Neural crest cell (in vitro differentiated cells): ENCODE results near the gene ASB3. TPM values are rescaled to one million over a fixed set of nuclear protein-coding genes. Genes with fewer than 3 reads are reported as not detected.
"Not testable (repeated sequence)": the region's sequence is repeated elsewhere in the genome, so short reads cannot be mapped to it uniquely, and the experiment has no call there.

Source experiments
- DNase-seq: peaks from one replicate; pipeline ENCODE4 v3.0.0; 2021; ENCODE audit warnings: low read depth, mixed read lengths, low spot score
- H3K27ac Mint-ChIP-seq: one replicate; pipeline ENCODE4 v1.8.0; 2021; ENCODE audit warnings: mild to moderate bottlenecking, mixed read lengths; ENCODE audit not compliant: unreplicated experiment
- H3K27me3 Mint-ChIP-seq: 2 replicates; pipeline ENCODE4 v1.8.0; 2021; ENCODE audit warnings: low read depth, mild to moderate bottlenecking, mixed read lengths
- H3K36me3 Mint-ChIP-seq: 2 replicates; pipeline ENCODE4 v1.8.0; 2021; ENCODE audit warnings: low read depth, mild to moderate bottlenecking, mixed read lengths
- H3K4me1 Mint-ChIP-seq: 2 replicates; pipeline ENCODE4 v1.8.0; 2021; ENCODE audit warnings: mixed read lengths
- H3K4me3 Mint-ChIP-seq: one replicate; pipeline ENCODE4 v1.8.0; 2021; ENCODE audit warnings: mild to moderate bottlenecking, mixed read lengths
- H3K9me3 Mint-ChIP-seq: 2 replicates; pipeline ENCODE4 v1.8.0; 2021; ENCODE audit warnings: mixed read lengths
- CTCF ChIP-seq: fragments of 200-600 bp; sonication (generic); conservative IDR thresholded peaks from 2 replicates; pipeline ENCODE4 v1.5.0; 2021; ENCODE audit warnings: antibody characterized with exemption, mild to moderate bottlenecking
- total RNA-seq: library from RNA; stranded (reverse); gene quantifications from 2 replicates; pipeline ENCODE4 v1.2.1, GENCODE V29; 2021

ASB3 gene
- total RNA-seq, 1 donor from 2014 or later = 36.8 TPM

DNA sequence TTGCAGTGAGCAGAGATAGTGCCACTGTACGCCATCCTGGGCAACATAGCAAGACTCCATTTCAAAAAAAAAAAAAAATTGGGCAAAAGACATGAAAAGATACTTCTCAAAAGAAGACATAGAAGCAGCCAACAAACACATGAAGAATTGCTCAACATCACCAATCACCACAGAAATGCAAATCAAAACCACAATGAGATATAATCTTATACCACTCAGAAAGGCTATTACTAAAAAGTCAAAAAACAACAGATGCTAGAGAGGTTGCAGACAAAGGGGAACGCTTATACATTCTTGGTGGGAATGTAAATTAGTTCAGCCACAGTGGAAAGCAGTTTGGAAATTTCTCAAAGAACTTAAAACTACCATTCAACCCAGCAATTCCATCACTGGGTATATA is 62.2 kb downstream of the ASB3 start:
- H3K4me3 Mint-ChIP-seq = no peak overlapping the region
- peaks cover 25% of the 10 kb centered on the region for H3K36me3 Mint-ChIP-seq
- H3K27ac Mint-ChIP-seq = no peak overlapping the region
- H3K27me3 Mint-ChIP-seq = no peaks in the 10 kb centered on the region
- no peaks in the 10 kb centered on the region for H3K4me1 Mint-ChIP-seq
- no peak for DNase-seq
- peaks cover 2% of the 10 kb centered on the region for H3K9me3 Mint-ChIP-seq
- no peak for TF ChIP-seq CTCF

GRCh38 chr2:53720944-53721343 is 65.8 kb downstream of the ASB3 start:
- not testable (repeated sequence) for H3K27me3 Mint-ChIP-seq, H3K4me3 Mint-ChIP-seq, H3K27ac Mint-ChIP-seq, H3K4me1 Mint-ChIP-seq, H3K9me3 Mint-ChIP-seq, DNase-seq
- H3K36me3 Mint-ChIP-seq = peaks cover 41% of the 10 kb centered on the region

DNA sequence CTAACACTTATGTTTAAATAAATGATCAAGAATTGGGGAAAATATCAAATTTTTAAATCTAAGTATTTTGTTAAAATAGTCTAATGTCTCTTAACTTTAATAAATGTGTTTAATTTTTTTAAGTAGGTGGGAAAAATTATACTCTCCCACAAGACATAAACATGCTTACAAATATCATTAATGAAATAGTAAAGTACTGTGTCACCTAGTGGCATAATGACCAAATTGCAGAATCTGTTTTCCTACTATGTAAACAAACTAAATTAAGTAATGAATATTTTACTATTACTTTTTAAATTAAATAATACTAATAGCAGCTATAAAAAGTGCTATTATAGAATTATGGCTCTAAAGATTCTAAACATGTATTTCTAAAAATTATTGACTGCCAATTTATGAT is 71.2 kb downstream of the ASB3 start:
- no peak overlapping the region for H3K4me3 Mint-ChIP-seq
- TF ChIP-seq CTCF = peak; percentile 67
- H3K27me3 Mint-ChIP-seq = no peaks in the 10 kb centered on the region
- H3K9me3 Mint-ChIP-seq = peaks cover 8% of the 10 kb centered on the region
- no peak for DNase-seq
- H3K4me1 Mint-ChIP-seq = no peaks in the 10 kb centered on the region
- H3K36me3 Mint-ChIP-seq = peaks cover 36% of the 10 kb centered on the region
- no peak overlapping the region for H3K27ac Mint-ChIP-seq

- H3K27ac Mint-ChIP-seq = no peak overlapping the region
- H3K27me3 Mint-ChIP-seq = no peaks in the 10 kb centered on the region
- H3K4me1 Mint-ChIP-seq = no peaks in the 10 kb centered on the region
- no peak for TF ChIP-seq CTCF
- peaks cover 18% of the 10 kb centered on the region for H3K9me3 Mint-ChIP-seq
- DNase-seq = no peak
- H3K4me3 Mint-ChIP-seq = no peak overlapping the region
- H3K36me3 Mint-ChIP-seq = peaks cover 52% of the 10 kb centered on the region
Measured at GRCh38 chr2:53711271-53711780, 75.4 kb downstream of the ASB3 start.

- no peak for TF ChIP-seq CTCF
- no peak for DNase-seq
- no peak overlapping the region for H3K27ac Mint-ChIP-seq
- H3K36me3 Mint-ChIP-seq = peaks cover 47% of the 10 kb centered on the region
- H3K27me3 Mint-ChIP-seq = no peaks in the 10 kb centered on the region
- no peaks in the 10 kb centered on the region for H3K4me1 Mint-ChIP-seq
- peaks cover 18% of the 10 kb centered on the region for H3K9me3 Mint-ChIP-seq
- H3K4me3 Mint-ChIP-seq = no peak overlapping the region
Measured at GRCh38 chr2:53708988-53709387, 77.8 kb downstream of the ASB3 start.

GRCh38 chr2:53701221-53701620 is 85.5 kb downstream of the ASB3 start:
- no peak overlapping the region for H3K4me3 Mint-ChIP-seq
- H3K27me3 Mint-ChIP-seq = no peaks in the 10 kb centered on the region
- H3K36me3 Mint-ChIP-seq = peaks cover 29% of the 10 kb centered on the region
- no peak for TF ChIP-seq CTCF
- no peaks in the 10 kb centered on the region for H3K4me1 Mint-ChIP-seq
- H3K27ac Mint-ChIP-seq = no peak overlapping the region
- DNase-seq = no peak
- peaks cover 4% of the 10 kb centered on the region for H3K9me3 Mint-ChIP-seq
